B cell (primary cell): ENCODE data around the gene FXR2. TPM values are rescaled to one million over a fixed set of nuclear protein-coding genes. Genes with fewer than 3 reads are reported as not detected.

Experiments used
- ATAC-seq: fragments of 200-7000 bp; cut with Tn5 transposase; one replicate; pipeline ENCODE4 v1.10.0; 2021; ENCODE audit warnings: low read depth, mild to moderate bottlenecking, moderate number of reproducible peaks, moderate library complexity
- CTCF ChIA-PET: fragments of 350-600 bp; sonication (Branson Sonifier 250); formaldehyde crosslinking; loops from one replicate; lab custom pipeline; 2021; ENCODE audit warnings: antibody characterized with exemption, inconsistent platforms; lab: Charles Lee
- POLR2A ChIA-PET: fragments of 350-600 bp; sonication (Branson Sonifier 250); formaldehyde crosslinking; loops from one replicate; lab custom pipeline; 2021; ENCODE audit warnings: antibody characterized with exemption; lab: Charles Lee
- DNase-seq: peaks from one replicate; pipeline ENCODE4 v3.0.0; 2013
- H2AFZ ChIP-seq: 2 replicates; pipeline ENCODE4 v1.6.1; 2012; ENCODE audit warnings: mild to moderate bottlenecking, low read depth, low read length; ENCODE audit not compliant: insufficient read depth, poor library complexity, severe bottlenecking
- H3K27ac ChIP-seq, 2 donors: 1 replicate in 1 of 2; 2 replicates in 1 of 2; pipeline ENCODE4 v1.5.1; 2012 to 2013; ENCODE audit warnings: low read length in 2 of 2, mild to moderate bottlenecking in 2 of 2, moderate library complexity in 1 of 2
- H3K27me3 ChIP-seq, 4 experiments: fragments of 200-600 bp in 1 of 4; sonication (generic) in 1 of 4; replicated peaks in 1 of 4; 1 replicate in 2 of 4; 2 replicates in 2 of 4; pipeline versions ENCODE4 v1.6.1 to v1.7.0; 2013 to 2016; ENCODE audit warnings: low read length in 3 of 4, mild to moderate bottlenecking in 2 of 4, mixed read lengths in 1 of 4, moderate library complexity in 1 of 4; ENCODE audit not compliant: insufficient read depth in 4 of 4, control insufficient read depth in 3 of 4; ENCODE audit errors: control extremely low read depth in 1 of 4
- H3K36me3 ChIP-seq, 2 experiments: replicated peaks in 1 of 2; 1 replicate in 1 of 2; 2 replicates in 1 of 2; pipeline versions ENCODE4 v1.6.1 to v1.7.1; 2013; ENCODE audit warnings: low read length in 1 of 2; ENCODE audit not compliant: insufficient read depth in 2 of 2, control insufficient read depth in 1 of 2; ENCODE audit errors: control extremely low read depth in 1 of 2, extremely low read depth in 1 of 2
- H3K4me1 ChIP-seq, 2 donors: fragments of 200-600 bp in 1 of 2; sonication (generic) in 1 of 2; 1 replicate in 1 of 2; 2 replicates in 1 of 2; pipeline versions ENCODE4 v1.5.1 to v1.6.1; 2013 to 2017; ENCODE audit warnings: low read length in 2 of 2; ENCODE audit not compliant: control insufficient read depth in 2 of 2, insufficient read depth in 2 of 2
- H3K4me2 ChIP-seq: replicated peaks from 2 replicates; pipeline ENCODE3; 2012; ENCODE audit warnings: mild to moderate bottlenecking, low read depth, low read length; ENCODE audit not compliant: poor library complexity, severe bottlenecking
- H3K4me3 ChIP-seq, 5 experiments: fragments of 200-600 bp in 1 of 5; sonication (generic) in 1 of 5; 1 replicate in 3 of 5; 2 replicates in 2 of 5; pipeline versions ENCODE4 v1.5.1 to v1.7.0; 2011 to 2016; ENCODE audit warnings: low read length in 4 of 5, mild to moderate bottlenecking in 4 of 5, low read depth in 2 of 5, control low read depth in 1 of 5, moderate library complexity in 1 of 5; ENCODE audit not compliant: insufficient read depth in 1 of 5; ENCODE audit errors: control extremely low read depth in 1 of 5, extremely low read depth in 1 of 5
- H3K79me2 ChIP-seq: fragments of 200-600 bp; sonication (generic); one replicate; pipeline ENCODE4 v1.6.0; 2016; ENCODE audit warnings: low read length; ENCODE audit not compliant: control insufficient read depth, insufficient read depth
- H3K9ac ChIP-seq: fragments of 200-600 bp; sonication (generic); 2 replicates; pipeline ENCODE4 v1.6.1; 2017; ENCODE audit warnings: mild to moderate bottlenecking, low read length, moderate library complexity
- H3K9me3 ChIP-seq, 3 donors: one replicate each; pipeline versions ENCODE4 v1.6.1 to v1.7.1; 2013; ENCODE audit warnings: low read length in 2 of 3; ENCODE audit not compliant: control insufficient read depth in 2 of 3, insufficient read depth in 1 of 3; ENCODE audit errors: control extremely low read depth in 1 of 3
- H4K20me1 ChIP-seq: 2 replicates; pipeline ENCODE4 v1.6.0; 2012; ENCODE audit warnings: mild to moderate bottlenecking, low read length; ENCODE audit not compliant: insufficient read depth, control insufficient read depth, poor library complexity, severe bottlenecking
- H3K27ac Mint-ChIP-seq: one replicate; pipeline ENCODE4 v1.8.0; 2021; ENCODE audit warnings: mixed read lengths
- H3K27me3 Mint-ChIP-seq: one replicate; pipeline ENCODE4 v1.8.0; 2021; ENCODE audit warnings: mixed read lengths
- H3K4me1 Mint-ChIP-seq: one replicate; pipeline ENCODE4 v1.8.0; 2021; ENCODE audit warnings: mixed read lengths
- H3K4me3 Mint-ChIP-seq: one replicate; pipeline ENCODE4 v1.8.0; 2021; ENCODE audit warnings: mixed read lengths
- H3K9me3 Mint-ChIP-seq: one replicate; pipeline ENCODE4 v1.8.0; 2022; ENCODE audit warnings: mixed read lengths; ENCODE audit not compliant: insufficient read depth
- EZH2 ChIP-seq: IDR thresholded peaks from 2 replicates; pipeline ENCODE4 v1.6.1; 2012; ENCODE audit warnings: borderline replicate concordance, low read depth, mild to moderate bottlenecking, moderate library complexity, low read length; ENCODE audit not compliant: insufficient read depth, poor library complexity, severe bottlenecking
- WGBS: methylation state at CpG from one replicate; pipeline ENCODE4 v1.1.5; 2013; ENCODE audit warnings: missing lambda C conversion rate; ENCODE audit not compliant: insufficient coverage; 5-methylcytosine and 5-hydroxymethylcytosine counted together
- intact Hi-C: fragments of 100-400 bp; cut with micrococcal nuclease; formaldehyde crosslinking; loops from one replicate; pipeline ENCODE4 v1.10.0; 2022
- polyA plus RNA-seq: library from polyadenylated mRNA; depleted of rRNA; stranded (reverse); fragments of >200 nt; gene quantifications from 2 replicates; pipeline ENCODE4 v1.2.3, GENCODE V29; 2012
- total RNA-seq, 2 donors: library from RNA; stranded (reverse); fragments of 120-200 nt in 1 of 2; gene quantifications; 1 replicate in 1 of 2; 2 replicates in 1 of 2; pipeline versions ENCODE4 v1.2.3 to v1.2.4, GENCODE V29; 2013 to 2022
- TF ChIP-seq, protein P1 (sequence below): fragments of 200-600 bp; IDR thresholded peaks from one replicate; pipeline ENCODE4 v1.8.0; 2022; ENCODE audit warnings: antibody characterized with exemption, mild to moderate bottlenecking

FXR2 gene
- total and polyA plus RNA-seq, 2 donors (not counting 1 experiment from before 2014, with no cell fraction given): 37.2 to 45.8 TPM

DNA sequence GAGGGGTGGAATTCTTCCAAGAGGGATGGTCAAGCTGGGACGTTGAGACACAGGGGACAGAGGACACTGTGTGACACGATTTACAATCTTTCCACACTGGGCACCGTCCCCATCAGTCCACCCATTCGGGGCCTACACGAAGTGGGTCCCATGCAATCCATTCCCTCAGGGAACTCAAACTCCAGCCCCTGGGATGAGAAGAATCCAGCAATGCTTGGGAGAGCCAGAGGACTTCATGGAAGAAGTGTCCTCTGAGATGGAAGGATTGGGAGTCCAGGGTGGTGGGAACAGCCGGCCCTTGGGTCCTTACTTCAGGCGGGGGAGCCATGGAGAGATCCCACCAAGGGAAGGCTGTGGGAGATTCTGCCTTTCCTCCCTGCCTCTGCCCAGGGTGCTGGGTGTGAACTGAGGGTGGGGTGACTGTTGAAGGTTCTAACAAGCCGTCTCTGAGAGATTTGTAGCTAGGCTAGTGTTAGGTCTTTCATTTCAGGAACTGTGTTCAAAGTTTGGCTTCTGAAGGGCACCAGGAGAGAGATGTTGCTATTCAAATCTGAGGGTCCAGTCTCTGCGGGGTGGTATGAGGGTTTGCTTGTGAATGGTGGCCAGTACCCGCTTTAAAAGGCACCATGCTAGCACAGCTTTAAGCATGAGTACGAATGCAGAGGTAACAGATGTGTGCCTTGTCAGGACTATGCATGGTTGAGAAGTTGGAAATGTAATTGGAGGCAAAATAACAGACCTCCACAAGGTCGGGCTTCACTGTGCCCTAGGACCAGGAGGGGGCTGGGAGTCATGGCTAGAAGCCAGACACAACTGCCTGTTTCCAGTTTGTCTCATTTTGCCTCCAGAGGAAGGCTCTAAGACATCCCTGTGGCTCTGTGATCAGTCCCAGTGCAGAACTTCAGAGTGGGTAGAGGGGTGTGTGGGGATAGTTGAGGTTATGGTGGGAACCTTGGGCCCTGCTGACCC, 38.0 kb upstream of the FXR2 start:
- Histone ChIP-seq H3K27me3 (peaks cover 0 to 43% (median 29%) of the 10 kb centered on the region in 4 experiments), H3K9me3 (peaks cover 0 to 6% (median 0%) of the 10 kb centered on the region in 3 donors), H3K9ac (no peak overlapping the region), H3K4me1 (peaks cover 20 to 24% of the 10 kb centered on the region in 2 donors), H3K79me2 (no peaks in the 10 kb centered on the region), H4K20me1 (no peaks in the 10 kb centered on the region), H2AFZ (no peak overlapping the region), H3K4me2 (no peak overlapping the region), H3K36me3 (no peaks in the 10 kb centered on the region), H3K27ac (no peak overlapping the region), H3K4me3 (no peak overlapping the region)
- intact Hi-C loops: no loop called here
- ChIA-PET POLR2A (no interaction called here), CTCF (no interaction called here)
- TF ChIP-seq EZH2: no peak
- TF ChIP-seq, protein P1, sequence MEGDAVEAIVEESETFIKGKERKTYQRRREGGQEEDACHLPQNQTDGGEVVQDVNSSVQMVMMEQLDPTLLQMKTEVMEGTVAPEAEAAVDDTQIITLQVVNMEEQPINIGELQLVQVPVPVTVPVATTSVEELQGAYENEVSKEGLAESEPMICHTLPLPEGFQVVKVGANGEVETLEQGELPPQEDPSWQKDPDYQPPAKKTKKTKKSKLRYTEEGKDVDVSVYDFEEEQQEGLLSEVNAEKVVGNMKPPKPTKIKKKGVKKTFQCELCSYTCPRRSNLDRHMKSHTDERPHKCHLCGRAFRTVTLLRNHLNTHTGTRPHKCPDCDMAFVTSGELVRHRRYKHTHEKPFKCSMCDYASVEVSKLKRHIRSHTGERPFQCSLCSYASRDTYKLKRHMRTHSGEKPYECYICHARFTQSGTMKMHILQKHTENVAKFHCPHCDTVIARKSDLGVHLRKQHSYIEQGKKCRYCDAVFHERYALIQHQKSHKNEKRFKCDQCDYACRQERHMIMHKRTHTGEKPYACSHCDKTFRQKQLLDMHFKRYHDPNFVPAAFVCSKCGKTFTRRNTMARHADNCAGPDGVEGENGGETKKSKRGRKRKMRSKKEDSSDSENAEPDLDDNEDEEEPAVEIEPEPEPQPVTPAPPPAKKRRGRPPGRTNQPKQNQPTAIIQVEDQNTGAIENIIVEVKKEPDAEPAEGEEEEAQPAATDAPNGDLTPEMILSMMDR: no peak
- no peak for DNase-seq
- no peak for ATAC-seq
- WGBS: 94% methylated on average over 8 of the region's 12 CpGs
- Mint-ChIP-seq H3K9me3 (no peaks in the 10 kb centered on the region), H3K4me3 (peak overlapping the region; percentile 68), H3K27ac (no peak overlapping the region), H3K4me1 (peaks cover 19% of the 10 kb centered on the region), H3K27me3 (peaks cover 45% of the 10 kb centered on the region)
